Tibial nerve (tissue), 4 donors: ENCODE results near the gene CFAP61. TPM values are rescaled to one million over a fixed set of nuclear protein-coding genes. Genes with fewer than 3 reads are reported as not detected.

ENCODE experiments used
- DNase-seq, 2 donors: peaks; one replicate each; pipeline ENCODE4 v3.0.0-alpha.2; 2019; ENCODE audit warnings: low spot score in 2 of 2
- H3K27ac ChIP-seq, 4 donors: fragments of 200-600 bp; sonication (generic) in 3 of 4; one replicate each; pipeline ENCODE4 v1.5.1; 2017 to 2019; ENCODE audit warnings: mild to moderate bottlenecking in 1 of 4
- H3K27me3 ChIP-seq, 2 donors: fragments of 200-600 bp; sonication (generic) in 1 of 2; one replicate each; pipeline versions ENCODE4 v1.5.1 to v1.6.0; 2017 to 2019
- H3K36me3 ChIP-seq, 3 donors: fragments of 200-600 bp; sonication (generic); one replicate each; pipeline ENCODE4 v1.5.1; 2018 to 2019
- H3K4me1 ChIP-seq, 4 donors: fragments of 200-600 bp; sonication (generic) in 3 of 4; one replicate each; pipeline ENCODE4 v1.5.1; 2017 to 2019
- H3K4me3 ChIP-seq, 4 donors: fragments of 200-600 bp; sonication (generic) in 3 of 4; one replicate each; pipeline ENCODE4 v1.5.1; 2017 to 2019; ENCODE audit warnings: mild to moderate bottlenecking in 1 of 4, moderate library complexity in 1 of 4
- H3K9me3 ChIP-seq, 4 donors: fragments of 200-600 bp; sonication (generic) in 3 of 4; one replicate each; pipeline ENCODE4 v1.5.1; 2017 to 2019
- CTCF ChIP-seq, 5 experiments: fragments of 200-600 bp in 3 of 5; fragments of 450-650 bp in 2 of 5; sonication (generic) in 3 of 5; IDR thresholded peaks; one replicate each; pipeline ENCODE4 v1.5.1; 2016 to 2019; ENCODE audit warnings: antibody characterized with exemption in 5 of 5, mild to moderate bottlenecking in 3 of 5, moderate library complexity in 2 of 5
- EP300 ChIP-seq, 2 donors: sonication (generic); formaldehyde crosslinking; IDR thresholded peaks; one replicate each; pipeline ENCODE4 v1.6.1; 2017; ENCODE audit warnings: antibody characterized with exemption in 2 of 2, mild to moderate bottlenecking in 1 of 2
- POLR2A ChIP-seq, 2 donors: fragments of 450-650 bp; IDR thresholded peaks; one replicate each; pipeline ENCODE4 v1.6.1; 2017; ENCODE audit warnings: antibody characterized with exemption in 2 of 2, mild to moderate bottlenecking in 2 of 2, moderate library complexity in 2 of 2
- WGBS, 2 donors: methylation state at CpG; one replicate each; pipeline ENCODE4 v1.1.5; 2018; 5-methylcytosine and 5-hydroxymethylcytosine counted together
- total RNA-seq, 4 donors: library from RNA; depleted of rRNA; stranded (reverse); fragments of >200 nt; gene quantifications; one replicate each; pipeline ENCODE4 v1.1.0, GENCODE V29; 2016

CFAP61 gene
- total RNA-seq, 4 donors from 2014 or later = 0.21 to 1.5 (median 0.60) TPM; not detected in 1

- TF ChIP-seq CTCF (IDR thresholded peaks at IDR 0.05) = no peak
- TF ChIP-seq EP300 (IDR thresholded peaks at IDR 0.05) = no peak
- no peak for TF ChIP-seq POLR2A (IDR thresholded peaks at IDR 0.05)
- no peak for DNase-seq
- Histone ChIP-seq H3K9me3 (peaks cover 0 to 15% (median 0%) of the 10 kb centered on the region in 4 donors), H3K36me3 (no peaks in the 10 kb centered on the region), H3K27ac (no peak overlapping the region), H3K4me3 (no peak overlapping the region), H3K27me3 (no peaks in the 10 kb centered on the region), H3K4me1 (no peaks in the 10 kb centered on the region)
- WGBS, 2 donors = 96% methylated on average over 2 of the region's 2 CpGs
Observed at GRCh38 chr20:20227013-20227571, 174.8 kb downstream of the CFAP61 start.

GRCh38 chr20:20228351-20228750 lies 176.0 kb downstream of the CFAP61 start:
- Histone ChIP-seq H3K27me3 (no peaks in the 10 kb centered on the region), H3K9me3 (peaks cover 0 to 15% (median 0%) of the 10 kb centered on the region in 4 donors), H3K4me1 (no peaks in the 10 kb centered on the region), H3K36me3 (no peaks in the 10 kb centered on the region), H3K27ac (no peak overlapping the region), H3K4me3 (no peak overlapping the region)
- DNase-seq = no peak
- TF ChIP-seq CTCF (IDR thresholded peaks at IDR 0.05) (no peak), EP300 (IDR thresholded peaks at IDR 0.05) (no peak), POLR2A (IDR thresholded peaks at IDR 0.05) (no peak)

GRCh38 chr20:20229595-20229994 lies 177.3 kb downstream of the CFAP61 start:
- no peak overlapping the region for H3K4me3 ChIP-seq
- no peak overlapping the region for H3K27ac ChIP-seq
- 79 to 81% methylated on average over 5 of the region's 5 CpGs for WGBS, 2 donors
- H3K36me3 ChIP-seq = no peaks in the 10 kb centered on the region
- no peaks in the 10 kb centered on the region for H3K27me3 ChIP-seq
- DNase-seq = no peak
- peaks cover 0 to 15% (median 0%) of the 10 kb centered on the region in 4 donors for H3K9me3 ChIP-seq
- H3K4me1 ChIP-seq = no peaks in the 10 kb centered on the region
- TF ChIP-seq CTCF (IDR thresholded peaks at IDR 0.05) = no peak
- TF ChIP-seq EP300 (IDR thresholded peaks at IDR 0.05) = no peak
- TF ChIP-seq POLR2A (IDR thresholded peaks at IDR 0.05) = no peak

- H3K36me3 ChIP-seq = no peaks in the 10 kb centered on the region
- no peak overlapping the region for H3K27ac ChIP-seq
- H3K27me3 ChIP-seq = no peaks in the 10 kb centered on the region
- TF ChIP-seq EP300 (IDR thresholded peaks at IDR 0.05) (no peak), POLR2A (IDR thresholded peaks at IDR 0.05) (no peak), CTCF (IDR thresholded peaks at IDR 0.05) (no peak)
- no peak overlapping the region for H3K4me3 ChIP-seq
- H3K4me1 ChIP-seq = no peaks in the 10 kb centered on the region
- WGBS, 2 donors = 74 to 79% methylated on average over 6 of the region's 6 CpGs
- H3K9me3 ChIP-seq = peaks cover 0 to 15% (median 0%) of the 10 kb centered on the region in 4 donors
- DNase-seq = no peak
Observed at GRCh38 chr20:20230741-20231140, 178.4 kb downstream of the CFAP61 start.

- WGBS, 2 donors = 73 to 77% methylated on average over 11 of the region's 11 CpGs
- Histone ChIP-seq H3K9me3 (peaks cover 0 to 13% (median 0%) of the 10 kb centered on the region in 4 donors), H3K27me3 (no peaks in the 10 kb centered on the region), H3K36me3 (no peaks in the 10 kb centered on the region), H3K4me1 (no peaks in the 10 kb centered on the region), H3K27ac (no peak overlapping the region), H3K4me3 (no peak overlapping the region)
- TF ChIP-seq POLR2A (IDR thresholded peaks at IDR 0.05) (no peak), CTCF (IDR thresholded peaks at IDR 0.05) (no peak), EP300 (IDR thresholded peaks at IDR 0.05) (no peak)
- no peak for DNase-seq
Observed at GRCh38 chr20:20231528-20232298, 179.4 kb downstream of the CFAP61 start.
